Activated T-helper 1 cell treated with anti-CD3 and anti-CD28 coated beads, Interleukin-12 subunit alpha, Interleukin-12 subunit beta, Interleukin-2, Interleukin-4 antibody, amounts not matched to agents 30 ng/mL and 10 ng/mL and 1 ng/mL, durations not matched to agents 14 hours and 24 hours and 36 hours (primary cell): Measurements from ENCODE around the gene MMP23B. TPM values are rescaled to one million over a fixed set of nuclear protein-coding genes. Genes with fewer than 3 reads are reported as not detected.
"Not testable (repeated sequence)": the region's sequence is repeated elsewhere in the genome, so short reads cannot be mapped to it uniquely, and the experiment has no call there.

Experiments used
- DNase-seq: peaks from one replicate; pipeline ENCODE4 v3.0.0; 2021; ENCODE audit warnings: low spot score
- H3K27ac Mint-ChIP-seq: one replicate; pipeline ENCODE4 v1.8.0; 2021; ENCODE audit warnings: mild to moderate bottlenecking, mixed read lengths
- H3K27me3 Mint-ChIP-seq: one replicate; pipeline ENCODE4 v1.8.0; 2022; ENCODE audit warnings: mild to moderate bottlenecking, moderate library complexity, mixed read lengths; ENCODE audit not compliant: insufficient read depth
- H3K36me3 Mint-ChIP-seq: one replicate; pipeline ENCODE4 v1.8.0; 2021; ENCODE audit warnings: low read depth, mixed read lengths
- H3K4me1 Mint-ChIP-seq: one replicate; pipeline ENCODE4 v1.8.0; 2021; ENCODE audit warnings: low read depth, mixed read lengths
- H3K4me3 Mint-ChIP-seq: one replicate; pipeline ENCODE4 v1.8.0; 2021; ENCODE audit warnings: mild to moderate bottlenecking, moderate library complexity, mixed read lengths
- H3K9me3 Mint-ChIP-seq: one replicate; pipeline ENCODE4 v1.8.0; 2021; ENCODE audit warnings: mixed read lengths
- intact Hi-C: fragments of 100-400 bp; cut with micrococcal nuclease; formaldehyde crosslinking; loops from one replicate; pipeline ENCODE4 v1.15.1; 2024
- total RNA-seq: library from RNA; stranded (reverse); gene quantifications from 2 replicates; pipeline ENCODE4 v1.2.3, GENCODE V29; 2022

Gene MMP23B
- total RNA-seq, 1 donor from 2014 or later: 0.49 TPM

- DNase-seq, intact Hi-C loops, H3K4me1 Mint-ChIP-seq, H3K27ac Mint-ChIP-seq, H3K36me3 Mint-ChIP-seq, H3K4me3 Mint-ChIP-seq, H3K9me3 Mint-ChIP-seq, H3K27me3 Mint-ChIP-seq: not testable (repeated sequence)
These were observed 31.0 kb downstream of the MMP23B start for GRCh38 chr1:1662830-1663560.

- H3K9me3 Mint-ChIP-seq, H3K27ac Mint-ChIP-seq, H3K4me1 Mint-ChIP-seq: not testable (repeated sequence)
These were observed 32.3 kb downstream of the MMP23B start for GRCh38 chr1:1664318-1664717.

GRCh38 chr1:1664941-1665814 lies 33.2 kb downstream of the MMP23B start:
- intact Hi-C loops: no loop called here
- no peak overlapping the region for H3K27ac Mint-ChIP-seq

More at GRCh38 chr1:1664318-1664717, 32.3 kb downstream of the MMP23B start:
- DNase-seq, H3K4me3 Mint-ChIP-seq, intact Hi-C loops, H3K27me3 Mint-ChIP-seq, H3K36me3 Mint-ChIP-seq: not testable (repeated sequence)

GRCh38 chr1:1665815-1666251 lies 33.9 kb downstream of the MMP23B start:
- Mint-ChIP-seq H3K27me3 (no peaks in the 10 kb centered on the region), H3K36me3 (peaks cover 11% of the 10 kb centered on the region), H3K4me3 (no peak overlapping the region), H3K9me3 (no peaks in the 10 kb centered on the region), H3K27ac (no peak overlapping the region), H3K4me1 (no peaks in the 10 kb centered on the region)
- DNase-seq: no peak
- intact Hi-C loops: no loop called here

More at GRCh38 chr1:1664941-1665814, 33.2 kb downstream of the MMP23B start:
- no peak for DNase-seq
- no peak overlapping the region for H3K4me3 Mint-ChIP-seq
- H3K27me3 Mint-ChIP-seq: no peaks in the 10 kb centered on the region
- H3K4me1 Mint-ChIP-seq: no peaks in the 10 kb centered on the region
- no peaks in the 10 kb centered on the region for H3K9me3 Mint-ChIP-seq
- peaks cover 11% of the 10 kb centered on the region for H3K36me3 Mint-ChIP-seq

GRCh38 chr1:1666526-1666925 lies 34.6 kb downstream of the MMP23B start:
- no peak for DNase-seq
- Mint-ChIP-seq H3K36me3 (peaks cover 11% of the 10 kb centered on the region), H3K4me3 (no peak overlapping the region), H3K27me3 (no peaks in the 10 kb centered on the region), H3K9me3 (no peaks in the 10 kb centered on the region), H3K27ac (no peak overlapping the region), H3K4me1 (no peaks in the 10 kb centered on the region)
- intact Hi-C loops: no loop called here

GRCh38 chr1:1669468-1670440 lies 37.8 kb downstream of the MMP23B start:
- H3K4me3 Mint-ChIP-seq: no peak overlapping the region
- intact Hi-C loops: no loop called here
- H3K9me3 Mint-ChIP-seq: no peaks in the 10 kb centered on the region
- peaks cover 12% of the 10 kb centered on the region for H3K36me3 Mint-ChIP-seq
- H3K4me1 Mint-ChIP-seq: no peaks in the 10 kb centered on the region
- no peak overlapping the region for H3K27ac Mint-ChIP-seq
- H3K27me3 Mint-ChIP-seq: no peaks in the 10 kb centered on the region
- DNase-seq: no peak

GRCh38 chr1:1670866-1671265 lies 38.9 kb downstream of the MMP23B start:
- no peak for DNase-seq
- H3K4me3 Mint-ChIP-seq: no peak overlapping the region
- H3K9me3 Mint-ChIP-seq: no peaks in the 10 kb centered on the region
- peaks cover 14% of the 10 kb centered on the region for H3K36me3 Mint-ChIP-seq
- intact Hi-C loops: no loop called here
- H3K27ac Mint-ChIP-seq: no peak overlapping the region
- no peaks in the 10 kb centered on the region for H3K27me3 Mint-ChIP-seq
- H3K4me1 Mint-ChIP-seq: no peaks in the 10 kb centered on the region

- Mint-ChIP-seq H3K27me3 (no peaks in the 10 kb centered on the region), H3K9me3 (no peaks in the 10 kb centered on the region), H3K4me3 (no peak overlapping the region), H3K4me1 (no peaks in the 10 kb centered on the region), H3K27ac (no peak overlapping the region), H3K36me3 (peaks cover 14% of the 10 kb centered on the region)
- no peak for DNase-seq
- intact Hi-C loops: no loop called here
These were observed 39.6 kb downstream of the MMP23B start for GRCh38 chr1:1671365-1672119.

GRCh38 chr1:1672181-1672965 lies 40.4 kb downstream of the MMP23B start:
- H3K27me3 Mint-ChIP-seq: no peaks in the 10 kb centered on the region
- H3K4me1 Mint-ChIP-seq: peaks cover 3% of the 10 kb centered on the region
- H3K4me3 Mint-ChIP-seq: no peak overlapping the region
- no peaks in the 10 kb centered on the region for H3K9me3 Mint-ChIP-seq
- intact Hi-C loops: no loop called here
- peaks cover 13% of the 10 kb centered on the region for H3K36me3 Mint-ChIP-seq
- no peak overlapping the region for H3K27ac Mint-ChIP-seq
- no peak for DNase-seq

GRCh38 chr1:1674806-1675205 lies 42.8 kb downstream of the MMP23B start:
- H3K27me3 Mint-ChIP-seq, intact Hi-C loops, H3K36me3 Mint-ChIP-seq, H3K27ac Mint-ChIP-seq, DNase-seq, H3K4me3 Mint-ChIP-seq, H3K9me3 Mint-ChIP-seq: not testable (repeated sequence)
- peaks cover 17% of the 10 kb centered on the region for H3K4me1 Mint-ChIP-seq

GRCh38 chr1:1675218-1675617 lies 43.2 kb downstream of the MMP23B start:
- H3K36me3 Mint-ChIP-seq, H3K27me3 Mint-ChIP-seq, H3K4me3 Mint-ChIP-seq, DNase-seq, H3K27ac Mint-ChIP-seq, H3K9me3 Mint-ChIP-seq, intact Hi-C loops: not testable (repeated sequence)
- peaks cover 17% of the 10 kb centered on the region for H3K4me1 Mint-ChIP-seq
